HEK293 (cell line): ENCODE results near the gene LRRN4.
"Not testable (repeated sequence)": the region's sequence is repeated elsewhere in the genome, so short reads cannot be mapped to it uniquely, and the experiment has no call there.

ENCODE experiments used
- CTCF ChIA-PET: fragments of 350-600 bp; formaldehyde crosslinking; extraction: SDS; loops from one replicate; lab custom pipeline; 2021; ENCODE audit warnings: antibody characterized with exemption; lab: Yijun Ruan, JAX
- POLR2A ChIA-PET: fragments of 300-600 bp; formaldehyde crosslinking; extraction: SDS; loops from one replicate; lab custom pipeline; 2020; ENCODE audit warnings: antibody characterized with exemption, inconsistent platforms; lab: Yijun Ruan, JAX
- H3K27ac ChIP-seq: fragments of 200-500 bp; sonication (Bioruptor generic); 2 replicates; pipeline ENCODE4 v1.5.1; 2014; ENCODE audit warnings: low read depth, low read length, control low read depth, inconsistent platforms; ENCODE audit errors: extremely low read depth
- H3K36me3 ChIP-seq, 2 experiments: fragments of 200-500 bp in 1 of 2; sonication (Bioruptor generic) in 1 of 2; 1 replicate in 1 of 2; 2 replicates in 1 of 2; pipeline ENCODE4 v1.5.1; 2014 to 2017; ENCODE audit warnings: inconsistent platforms in 2 of 2, low read length in 2 of 2; ENCODE audit not compliant: control insufficient read depth in 2 of 2, insufficient read depth in 1 of 2
- H3K4me1 ChIP-seq: fragments of 200-500 bp; sonication (Bioruptor generic); 2 replicates; pipeline ENCODE4 v1.5.1; 2014; ENCODE audit warnings: mild to moderate bottlenecking, low read length, inconsistent platforms; ENCODE audit not compliant: control insufficient read depth, insufficient read depth
- H3K4me3 ChIP-seq: 2 replicates; pipeline ENCODE4 v1.5.1; 2011; ENCODE audit warnings: low read depth, mild to moderate bottlenecking, control low read depth, low read length, moderate library complexity
- H3K9me3 ChIP-seq: fragments of 200-500 bp; sonication (Bioruptor generic); 2 replicates; pipeline ENCODE4 v1.5.1; 2014; ENCODE audit warnings: low read depth, low read length, inconsistent platforms; ENCODE audit not compliant: control insufficient read depth, insufficient read depth
- KLF1 ChIP-seq: fragments of 450-650 bp; formaldehyde crosslinking; IDR thresholded peaks from 2 replicates; pipeline ENCODE4 v1.5.1; 2016; ENCODE audit warnings: missing biosample characterization, missing genetic modification characterization
- REPIN1 ChIP-seq: fragments of 450-650 bp; formaldehyde crosslinking; IDR thresholded peaks from 2 replicates; pipeline ENCODE4 v1.5.1; 2017; ENCODE audit warnings: missing biosample characterization, missing genetic modification characterization, low read depth
- SCRT2 ChIP-seq: fragments of 450-650 bp; formaldehyde crosslinking; IDR thresholded peaks from 2 replicates; pipeline ENCODE4 v1.5.1; 2016; ENCODE audit warnings: missing biosample characterization, missing genetic modification characterization
- TCF7L2 ChIP-seq: IDR thresholded peaks from 2 replicates; pipeline ENCODE4 v1.6.1; 2011; ENCODE audit warnings: low read depth, mild to moderate bottlenecking, inconsistent platforms, low read length, moderate library complexity, borderline replicate concordance
- ZBTB17 ChIP-seq: fragments of 450-650 bp; formaldehyde crosslinking; IDR thresholded peaks from 2 replicates; pipeline ENCODE4 v1.5.1; 2016; ENCODE audit warnings: missing biosample characterization, missing genetic modification characterization
- ZIC2 ChIP-seq: fragments of 450-650 bp; formaldehyde crosslinking; IDR thresholded peaks from 2 replicates; pipeline ENCODE4 v1.5.1; 2016; ENCODE audit warnings: missing biosample characterization, missing genetic modification characterization
- ZNF133 ChIP-seq: fragments of 450-650 bp; formaldehyde crosslinking; IDR thresholded peaks from 2 replicates; pipeline ENCODE4 v1.5.1; 2016; ENCODE audit warnings: missing biosample characterization, missing genetic modification characterization
- ZNF350 ChIP-seq: fragments of 450-650 bp; formaldehyde crosslinking; IDR thresholded peaks from 2 replicates; pipeline ENCODE4 v1.5.0; 2017; ENCODE audit warnings: missing biosample characterization, mild to moderate bottlenecking, missing genetic modification characterization
- ZNF416 ChIP-seq: fragments of 450-650 bp; formaldehyde crosslinking; IDR thresholded peaks from 2 replicates; pipeline ENCODE4 v1.5.1; 2016; ENCODE audit warnings: missing biosample characterization, missing genetic modification characterization
- ZNF544 ChIP-seq: fragments of 450-650 bp; formaldehyde crosslinking; IDR thresholded peaks from 2 replicates; pipeline ENCODE4 v1.5.0; 2017; ENCODE audit warnings: missing biosample characterization, missing genetic modification characterization
- ZNF677 ChIP-seq: fragments of 450-650 bp; IDR thresholded peaks from 2 replicates; pipeline ENCODE4 v1.5.0; 2018; ENCODE audit warnings: missing biosample characterization, mild to moderate bottlenecking, missing genetic modification characterization, moderate library complexity
- ZNF768 ChIP-seq: fragments of 450-650 bp; formaldehyde crosslinking; IDR thresholded peaks from 2 replicates; pipeline ENCODE4 v1.5.1; 2018; ENCODE audit warnings: missing biosample characterization, mild to moderate bottlenecking, missing genetic modification characterization
- ZNF837 ChIP-seq: fragments of 450-650 bp; formaldehyde crosslinking; IDR thresholded peaks from 2 replicates; pipeline ENCODE4 v1.5.1; 2016; ENCODE audit warnings: missing biosample characterization, missing genetic modification characterization
- ZXDB ChIP-seq: fragments of 450-650 bp; formaldehyde crosslinking; IDR thresholded peaks from 2 replicates; pipeline ENCODE4 v1.5.1; 2016; ENCODE audit warnings: missing biosample characterization, missing genetic modification characterization
- TF ChIP-seq, protein P1 (sequence below): fragments of 450-650 bp; formaldehyde crosslinking; IDR thresholded peaks from 2 replicates; pipeline ENCODE4 v1.5.1; 2016; ENCODE audit warnings: missing biosample characterization, missing genetic modification characterization
- TF ChIP-seq, protein P2 (sequence below): fragments of 450-650 bp; formaldehyde crosslinking; IDR thresholded peaks from 2 replicates; pipeline ENCODE4; 2016; ENCODE audit warnings: missing biosample characterization, missing genetic modification characterization
- TF ChIP-seq, protein P3 (sequence below): fragments of 450-650 bp; formaldehyde crosslinking; IDR thresholded peaks from 2 replicates; pipeline ENCODE4 v1.5.1; 2016; ENCODE audit warnings: missing biosample characterization, missing genetic modification characterization

LRRN4 gene

DNA sequence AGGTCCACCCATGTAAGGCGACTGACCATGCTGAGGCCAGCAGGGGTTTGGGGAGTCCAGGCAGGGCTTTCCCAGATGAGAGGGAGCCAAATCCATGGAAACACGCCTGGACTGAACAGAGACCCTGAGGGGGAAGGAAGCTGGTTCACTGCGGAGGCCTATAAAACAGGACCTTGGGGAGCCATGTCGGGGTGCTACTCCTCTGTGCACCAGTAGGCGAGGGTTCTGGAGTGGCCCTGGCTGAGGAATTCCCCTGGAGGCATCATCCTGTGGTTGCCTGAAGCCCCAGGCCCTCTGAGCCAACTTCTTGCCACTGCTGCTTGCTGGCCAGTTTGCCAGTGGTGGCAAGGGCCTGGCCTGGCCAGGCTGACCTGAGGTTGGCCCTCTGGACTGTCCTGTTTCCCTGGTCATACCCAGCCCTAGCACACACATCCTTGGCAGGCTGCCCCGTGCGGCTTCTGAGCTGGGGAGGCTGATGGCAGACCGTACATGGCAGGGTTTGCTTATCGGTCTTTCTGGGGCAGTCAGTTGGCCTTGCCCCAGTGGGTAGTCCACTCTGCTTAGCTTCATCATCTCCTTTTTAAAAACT is 2.2 kb upstream of the LRRN4 start:
- H3K36me3 ChIP-seq: no peaks in the 10 kb centered on the region
- TF ChIP-seq ZNF416: no peak
- no peak for TF ChIP-seq REPIN1
- 0 out of 2 replicates have a peak, but pooled peaks have one; percentile 11 for TF ChIP-seq ZIC2 (tag by site-specific recombination)
- POLR2A ChIA-PET: interaction anchor here (0.6 kb wide), 1 partner anchor 16 kb away, joined by 4 read pairs; no protein-coding TSS in a partner anchor
- CTCF ChIA-PET: interaction anchor here (1.0 kb wide), 1 partner anchor 16 kb away, joined by 3 read pairs; no protein-coding TSS in a partner anchor
- no peak overlapping the region for H3K27ac ChIP-seq
- H3K4me1 ChIP-seq: peaks cover 14% of the 10 kb centered on the region
- H3K4me3 ChIP-seq: no peak overlapping the region
- H3K9me3 ChIP-seq: no peaks in the 10 kb centered on the region

DNA sequence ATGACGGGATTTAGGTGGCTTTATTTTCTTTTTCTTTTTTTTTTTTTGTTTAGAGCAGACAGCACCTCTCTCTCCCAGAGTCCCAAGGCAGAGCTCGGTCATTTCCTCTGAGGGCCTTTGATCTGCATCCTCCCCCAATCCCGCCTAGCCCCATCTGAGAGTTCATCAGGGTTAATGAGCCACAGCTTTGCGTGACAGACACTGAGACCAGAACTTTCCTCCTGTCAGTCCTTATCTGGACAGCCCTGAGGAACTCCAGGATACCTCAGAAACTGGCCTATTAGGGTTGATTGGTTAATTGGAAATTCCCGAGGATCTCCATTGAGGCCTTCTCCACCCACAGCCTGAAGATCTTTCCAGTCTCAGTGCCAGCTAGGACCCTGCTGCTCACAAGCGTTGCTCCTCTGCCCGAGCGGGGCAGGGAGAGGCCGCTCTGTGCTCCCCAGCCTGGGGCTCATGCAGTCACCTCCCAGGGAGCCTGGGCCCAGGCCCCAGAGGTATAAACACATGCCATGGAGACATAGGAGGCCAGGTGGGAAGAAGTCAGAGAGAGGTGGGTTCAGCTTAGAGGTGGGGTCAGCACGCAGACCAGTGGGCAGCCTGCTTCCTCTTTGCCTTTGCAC is 1.4 kb upstream of the LRRN4 start:
- Histone ChIP-seq H3K36me3 (no peaks in the 10 kb centered on the region), H3K27ac (no peak overlapping the region), H3K9me3 (no peaks in the 10 kb centered on the region), H3K4me1 (peaks cover 14% of the 10 kb centered on the region), H3K4me3 (no peak overlapping the region)
- ChIA-PET POLR2A (no interaction called here), CTCF (interaction anchor here (0.5 kb wide), 1 partner anchor 67 kb away, joined by 4 read pairs; the partner anchor contains the start of gene FERMT1)
- TF ChIP-seq KLF1 (tag by site-specific recombination) (no peak), TCF7L2 (peak; percentile 48; the same call in 1 of the 2 replicates)

DNA sequence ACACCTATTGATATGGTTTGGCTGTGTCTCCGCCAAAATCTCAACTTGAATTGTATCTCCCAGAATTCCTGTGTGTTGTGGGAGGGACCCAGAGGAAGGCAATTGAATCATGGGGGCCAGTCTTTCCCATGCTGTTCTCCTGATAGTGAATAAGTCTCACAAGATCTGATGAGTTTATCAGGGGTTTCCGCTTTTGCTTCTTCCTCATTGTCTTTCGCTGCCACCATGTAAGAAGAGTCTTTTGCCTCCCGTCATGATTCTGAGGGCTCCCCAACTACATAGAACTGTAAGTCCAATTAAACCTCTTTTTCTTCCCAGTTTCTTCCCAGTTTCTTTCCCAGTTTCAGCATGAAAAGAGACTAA is 810 bp upstream of the LRRN4 start:
- peaks cover 14% of the 10 kb centered on the region for H3K4me1 ChIP-seq
- ChIA-PET POLR2A (interaction anchor here (0.6 to 1.3 kb wide), 2 partner anchors 8 to 68 kb away, joined by 4 to 6 read pairs; no protein-coding TSS in a partner anchor), CTCF (interaction anchor here (0.5 kb wide), 1 partner anchor 68 kb away, joined by 4 read pairs; the partner anchor contains the start of gene FERMT1)
- H3K36me3 ChIP-seq, H3K9me3 ChIP-seq, H3K27ac ChIP-seq, H3K4me3 ChIP-seq: not testable (repeated sequence)
- TF ChIP-seq, protein P1, sequence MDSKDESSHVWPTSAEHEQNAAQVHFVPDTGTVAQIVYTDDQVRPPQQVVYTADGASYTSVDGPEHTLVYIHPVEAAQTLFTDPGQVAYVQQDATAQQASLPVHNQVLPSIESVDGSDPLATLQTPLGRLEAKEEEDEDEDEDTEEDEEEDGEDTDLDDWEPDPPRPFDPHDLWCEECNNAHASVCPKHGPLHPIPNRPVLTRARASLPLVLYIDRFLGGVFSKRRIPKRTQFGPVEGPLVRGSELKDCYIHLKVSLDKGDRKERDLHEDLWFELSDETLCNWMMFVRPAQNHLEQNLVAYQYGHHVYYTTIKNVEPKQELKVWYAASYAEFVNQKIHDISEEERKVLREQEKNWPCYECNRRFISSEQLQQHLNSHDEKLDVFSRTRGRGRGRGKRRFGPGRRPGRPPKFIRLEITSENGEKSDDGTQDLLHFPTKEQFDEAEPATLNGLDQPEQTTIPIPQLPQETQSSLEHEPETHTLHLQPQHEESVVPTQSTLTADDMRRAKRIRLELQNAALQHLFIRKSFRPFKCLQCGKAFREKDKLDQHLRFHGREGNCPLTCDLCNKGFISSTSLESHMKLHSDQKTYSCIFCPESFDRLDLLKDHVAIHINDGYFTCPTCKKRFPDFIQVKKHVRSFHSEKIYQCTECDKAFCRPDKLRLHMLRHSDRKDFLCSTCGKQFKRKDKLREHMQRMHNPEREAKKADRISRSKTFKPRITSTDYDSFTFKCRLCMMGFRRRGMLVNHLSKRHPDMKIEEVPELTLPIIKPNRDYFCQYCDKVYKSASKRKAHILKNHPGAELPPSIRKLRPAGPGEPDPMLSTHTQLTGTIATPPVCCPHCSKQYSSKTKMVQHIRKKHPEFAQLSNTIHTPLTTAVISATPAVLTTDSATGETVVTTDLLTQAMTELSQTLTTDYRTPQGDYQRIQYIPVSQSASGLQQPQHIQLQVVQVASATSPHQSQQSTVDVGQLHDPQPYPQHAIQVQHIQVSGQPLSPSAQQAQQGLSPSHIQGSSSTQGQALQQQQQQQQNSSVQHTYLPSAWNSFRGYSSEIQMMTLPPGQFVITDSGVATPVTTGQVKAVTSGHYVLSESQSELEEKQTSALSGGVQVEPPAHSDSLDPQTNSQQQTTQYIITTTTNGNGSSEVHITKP (tag by site-specific recombination): peak; percentile 6

DNA sequence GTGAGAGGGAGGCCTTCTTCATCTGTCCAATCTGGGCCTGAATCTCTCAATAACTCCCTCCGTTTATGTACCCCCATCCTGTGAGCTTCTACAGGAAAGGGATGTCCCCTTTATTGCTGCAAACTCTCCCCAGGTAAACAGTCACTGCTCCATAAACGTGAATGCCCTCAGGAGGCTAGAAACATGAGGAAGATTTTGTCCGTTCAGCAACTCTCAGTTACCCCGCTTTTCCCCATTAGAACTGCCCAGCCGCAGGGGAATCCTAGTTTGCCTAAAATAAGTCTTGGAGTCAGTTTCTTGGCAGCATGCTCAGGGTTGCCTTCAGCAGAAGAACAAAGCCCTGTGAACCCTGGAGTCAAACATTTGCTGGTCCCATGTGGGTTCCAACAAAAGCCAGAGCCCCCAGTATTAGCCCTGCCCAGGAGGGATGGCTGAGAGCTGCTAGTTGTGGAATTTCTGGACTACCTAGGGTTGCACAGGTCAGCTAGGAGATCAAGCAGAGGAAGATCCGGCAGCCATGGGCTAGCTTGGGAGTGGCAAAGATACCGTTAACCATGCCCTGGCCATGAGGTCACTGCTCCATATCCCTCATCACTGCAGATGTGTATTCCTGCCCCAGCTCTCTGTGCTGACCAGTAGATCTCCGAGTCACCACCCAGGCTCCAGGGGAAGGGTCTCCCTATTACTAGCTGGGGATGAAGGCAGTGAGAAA is 640 bp downstream of the LRRN4 start:
- no peaks in the 10 kb centered on the region for H3K36me3 ChIP-seq
- ChIA-PET CTCF (interaction anchor here (0.7 to 0.8 kb wide), 2 partner anchors 72 to 77 kb away, joined by 3 read pairs; no protein-coding TSS in a partner anchor), POLR2A (interaction anchor here (1.3 kb wide), 1 partner anchor 10 kb away, joined by 4 read pairs; no protein-coding TSS in a partner anchor)
- H3K27ac ChIP-seq: no peak overlapping the region
- peaks cover 5% of the 10 kb centered on the region for H3K4me1 ChIP-seq
- H3K9me3 ChIP-seq: no peaks in the 10 kb centered on the region
- H3K4me3 ChIP-seq: no peak overlapping the region
- no peak for TF ChIP-seq ZNF133
- TF ChIP-seq ZBTB17 (tag by site-specific recombination): no peak
- TF ChIP-seq ZNF677 (tag by site-specific recombination): no peak
- TF ChIP-seq ZXDB (tag by site-specific recombination): no peak
- no peak for TF ChIP-seq SCRT2 (tag by site-specific recombination)
- TF ChIP-seq, protein P2, sequence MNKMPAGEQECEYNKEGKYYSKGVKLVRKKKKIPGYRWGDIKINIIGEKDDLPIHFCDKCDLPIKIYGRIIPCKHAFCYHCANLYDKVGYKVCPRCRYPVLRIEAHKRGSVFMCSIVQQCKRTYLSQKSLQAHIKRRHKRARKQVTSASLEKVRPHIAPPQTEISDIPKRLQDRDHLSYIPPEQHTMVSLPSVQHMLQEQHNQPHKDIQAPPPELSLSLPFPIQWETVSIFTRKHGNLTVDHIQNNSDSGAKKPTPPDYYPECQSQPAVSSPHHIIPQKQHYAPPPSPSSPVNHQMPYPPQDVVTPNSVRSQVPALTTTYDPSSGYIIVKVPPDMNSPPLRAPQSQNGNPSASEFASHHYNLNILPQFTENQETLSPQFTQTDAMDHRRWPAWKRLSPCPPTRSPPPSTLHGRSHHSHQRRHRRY (tag by site-specific recombination): no peak
- TF ChIP-seq, protein P3, sequence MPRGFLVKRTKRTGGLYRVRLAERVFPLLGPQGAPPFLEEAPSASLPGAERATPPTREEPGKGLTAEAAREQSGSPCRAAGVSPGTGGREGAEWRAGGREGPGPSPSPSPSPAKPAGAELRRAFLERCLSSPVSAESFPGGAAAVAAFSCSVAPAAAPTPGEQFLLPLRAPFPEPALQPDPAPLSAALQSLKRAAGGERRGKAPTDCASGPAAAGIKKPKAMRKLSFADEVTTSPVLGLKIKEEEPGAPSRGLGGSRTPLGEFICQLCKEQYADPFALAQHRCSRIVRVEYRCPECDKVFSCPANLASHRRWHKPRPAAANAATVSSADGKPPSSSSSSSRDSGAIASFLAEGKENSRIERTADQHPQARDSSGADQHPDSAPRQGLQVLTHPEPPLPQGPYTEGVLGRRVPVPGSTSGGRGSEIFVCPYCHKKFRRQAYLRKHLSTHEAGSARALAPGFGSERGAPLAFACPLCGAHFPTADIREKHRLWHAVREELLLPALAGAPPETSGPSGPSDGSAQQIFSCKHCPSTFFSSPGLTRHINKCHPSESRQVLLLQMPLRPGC (tag by site-specific recombination): no peak
- TF ChIP-seq ZNF837 (tag by site-specific recombination): no peak
- no peak for TF ChIP-seq KLF1 (tag by site-specific recombination)
- TF ChIP-seq ZNF768 (tag by site-specific recombination): no peak
- no peak for TF ChIP-seq ZNF350 (tag by site-specific recombination)
- TF ChIP-seq ZNF544: no peak
- TF ChIP-seq, all 188 proteins: peak for 0
